Neural cell (in vitro differentiated cells): ENCODE results near the gene DACT2. TPM values are rescaled to one million over a fixed set of nuclear protein-coding genes. Genes with fewer than 3 reads are reported as not detected.

Experiments used
- H2AFZ ChIP-seq: fragments of 200-600, 300-800 bp; sonication (generic), shearing (Covaris generic); 2 replicates; pipeline ENCODE4 v1.6.0; 2014; ENCODE audit warnings: low read depth, mild to moderate bottlenecking, antibody characterized with exemption, low read length, moderate library complexity
- H3F3A ChIP-seq: fragments of 200-600 bp; shearing (Covaris generic); 2 replicates; pipeline ENCODE4 v1.6.1; 2016; ENCODE audit warnings: mild to moderate bottlenecking, moderate library complexity, mixed read lengths, antibody characterized with exemption, low read length; ENCODE audit not compliant: insufficient read depth, poor library complexity, severe bottlenecking
- H3K27ac ChIP-seq: fragments of 200-600, 300-800 bp; sonication (generic), shearing (Covaris generic); 2 replicates; pipeline ENCODE4 v1.5.1; 2014; ENCODE audit warnings: mild to moderate bottlenecking, low read length, moderate library complexity
- H3K27me3 ChIP-seq: fragments of 300-800, 200-600 bp; sonication (generic), shearing (Covaris generic); 2 replicates; pipeline ENCODE4 v1.6.0; 2014; ENCODE audit warnings: mild to moderate bottlenecking, low read depth, low read length, moderate library complexity; ENCODE audit not compliant: insufficient read depth
- H3K36me3 ChIP-seq: fragments of 300-800, 200-600 bp; sonication (generic), shearing (Covaris generic); 2 replicates; pipeline ENCODE4 v1.5.1; 2014; ENCODE audit warnings: mild to moderate bottlenecking, antibody characterized with exemption, low read length, moderate library complexity; ENCODE audit not compliant: insufficient read depth
- H3K4me2 ChIP-seq: fragments of 300-800, 200-600 bp; sonication (generic), shearing (Covaris generic); 2 replicates; pipeline ENCODE4 v1.6.0; 2014; ENCODE audit warnings: mild to moderate bottlenecking, low read length
- H3K4me3 ChIP-seq: fragments of 300-800, 200-600 bp; sonication (generic), shearing (Covaris generic); 2 replicates; pipeline ENCODE4 v1.5.1; 2014; ENCODE audit warnings: mild to moderate bottlenecking, low read length, moderate library complexity
- H3K79me2 ChIP-seq: fragments of 200-600 bp; shearing (Covaris generic); replicated peaks from 2 replicates; pipeline ENCODE4 v1.6.0; 2014; ENCODE audit warnings: mild to moderate bottlenecking, low read length, moderate library complexity; ENCODE audit not compliant: insufficient read depth
- H3K9ac ChIP-seq: fragments of 300-800, 200-600 bp; sonication (generic), shearing (Covaris generic); 2 replicates; pipeline ENCODE4 v1.6.1; 2016; ENCODE audit warnings: mild to moderate bottlenecking, low read length, mixed read lengths
- H3K9me2 ChIP-seq: fragments of 200-600 bp; shearing (Covaris generic); 2 replicates; pipeline ENCODE4 v1.6.1; 2016; ENCODE audit warnings: mild to moderate bottlenecking, low read length, mixed read lengths; ENCODE audit not compliant: insufficient read depth
- H3K9me3 ChIP-seq: fragments of 200-600, 300-800 bp; sonication (generic), shearing (Covaris generic); 2 replicates; pipeline ENCODE4 v1.6.1; 2016; ENCODE audit warnings: mild to moderate bottlenecking, mixed run types, low read length, moderate library complexity, mixed read lengths
- H4K20me1 ChIP-seq: fragments of 200-600 bp; shearing (Covaris generic); 2 replicates; pipeline ENCODE4 v1.6.1; 2016; ENCODE audit warnings: mild to moderate bottlenecking, mixed run types; ENCODE audit not compliant: insufficient read depth
- EP300 ChIP-seq: fragments of 450-650 bp; conservative IDR thresholded peaks from 2 replicates; pipeline ENCODE4 v1.6.1; 2014; ENCODE audit warnings: antibody characterized with exemption, mild to moderate bottlenecking, moderate library complexity; ENCODE audit not compliant: poor library complexity, severe bottlenecking
- EZH2 ChIP-seq: fragments of 200-600, 300-800 bp; shearing (Covaris generic), sonication (generic); IDR thresholded peaks from 2 replicates; pipeline ENCODE4 v1.6.1; 2014; ENCODE audit warnings: antibody characterized with exemption, low read length, borderline replicate concordance, mild to moderate bottlenecking; ENCODE audit not compliant: insufficient read depth, poor library complexity, severe bottlenecking
- MXI1 ChIP-seq: fragments of 450-650 bp; conservative IDR thresholded peaks from 2 replicates; pipeline ENCODE4 v1.6.1; 2014; ENCODE audit warnings: antibody characterized with exemption, mild to moderate bottlenecking; ENCODE audit not compliant: poor library complexity, severe bottlenecking
- POLR2AphosphoS5 ChIP-seq: IDR thresholded peaks from 2 replicates; pipeline ENCODE4 v1.6.1; 2012
- RAD21 ChIP-seq: fragments of 450-650 bp; conservative IDR thresholded peaks from 2 replicates; pipeline ENCODE4 v1.6.1; 2014; ENCODE audit warnings: antibody characterized with exemption, mild to moderate bottlenecking, moderate library complexity
- SMC3 ChIP-seq: fragments of 450-650 bp; conservative IDR thresholded peaks from 2 replicates; pipeline ENCODE4 v1.6.1; 2014; ENCODE audit warnings: antibody characterized with exemption, mild to moderate bottlenecking, moderate library complexity; ENCODE audit not compliant: poor library complexity
- TAF1 ChIP-seq: IDR thresholded peaks from 2 replicates; pipeline ENCODE4 v1.6.1; 2012; ENCODE audit warnings: low read depth
- polyA plus RNA-seq: library from polyadenylated mRNA; depleted of rRNA; stranded (reverse); fragments of >200 nt; gene quantifications from 2 replicates; pipeline ENCODE4 v1.2.3, GENCODE V29; 2014
- TF ChIP-seq, protein P1 (sequence below): IDR thresholded peaks from 2 replicates; pipeline ENCODE4 v1.6.1; 2012; ENCODE audit warnings: borderline replicate concordance
- TF ChIP-seq, protein P2 (sequence below): fragments of 450-650 bp; IDR thresholded peaks from 2 replicates; pipeline ENCODE4 v1.5.1; 2014; ENCODE audit warnings: antibody characterized with exemption, mild to moderate bottlenecking, moderate library complexity; ENCODE audit not compliant: poor library complexity, severe bottlenecking

Gene DACT2
- polyA plus RNA-seq, 1 donor from 2014 or later: 0.48 TPM

GRCh38 chr6:168331058-168331457, 11.5 kb upstream of the DACT2 start:
- H3K9me2 ChIP-seq: no peaks in the 10 kb centered on the region
- H3K4me2 ChIP-seq: no peak overlapping the region
- H3K27me3 ChIP-seq: no peaks in the 10 kb centered on the region
- no peak overlapping the region for H3K4me3 ChIP-seq
- TF ChIP-seq EZH2: no peak
- TF ChIP-seq, protein P1, sequence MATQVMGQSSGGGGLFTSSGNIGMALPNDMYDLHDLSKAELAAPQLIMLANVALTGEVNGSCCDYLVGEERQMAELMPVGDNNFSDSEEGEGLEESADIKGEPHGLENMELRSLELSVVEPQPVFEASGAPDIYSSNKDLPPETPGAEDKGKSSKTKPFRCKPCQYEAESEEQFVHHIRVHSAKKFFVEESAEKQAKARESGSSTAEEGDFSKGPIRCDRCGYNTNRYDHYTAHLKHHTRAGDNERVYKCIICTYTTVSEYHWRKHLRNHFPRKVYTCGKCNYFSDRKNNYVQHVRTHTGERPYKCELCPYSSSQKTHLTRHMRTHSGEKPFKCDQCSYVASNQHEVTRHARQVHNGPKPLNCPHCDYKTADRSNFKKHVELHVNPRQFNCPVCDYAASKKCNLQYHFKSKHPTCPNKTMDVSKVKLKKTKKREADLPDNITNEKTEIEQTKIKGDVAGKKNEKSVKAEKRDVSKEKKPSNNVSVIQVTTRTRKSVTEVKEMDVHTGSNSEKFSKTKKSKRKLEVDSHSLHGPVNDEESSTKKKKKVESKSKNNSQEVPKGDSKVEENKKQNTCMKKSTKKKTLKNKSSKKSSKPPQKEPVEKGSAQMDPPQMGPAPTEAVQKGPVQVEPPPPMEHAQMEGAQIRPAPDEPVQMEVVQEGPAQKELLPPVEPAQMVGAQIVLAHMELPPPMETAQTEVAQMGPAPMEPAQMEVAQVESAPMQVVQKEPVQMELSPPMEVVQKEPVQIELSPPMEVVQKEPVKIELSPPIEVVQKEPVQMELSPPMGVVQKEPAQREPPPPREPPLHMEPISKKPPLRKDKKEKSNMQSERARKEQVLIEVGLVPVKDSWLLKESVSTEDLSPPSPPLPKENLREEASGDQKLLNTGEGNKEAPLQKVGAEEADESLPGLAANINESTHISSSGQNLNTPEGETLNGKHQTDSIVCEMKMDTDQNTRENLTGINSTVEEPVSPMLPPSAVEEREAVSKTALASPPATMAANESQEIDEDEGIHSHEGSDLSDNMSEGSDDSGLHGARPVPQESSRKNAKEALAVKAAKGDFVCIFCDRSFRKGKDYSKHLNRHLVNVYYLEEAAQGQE: no peak
- TF ChIP-seq SMC3: no peak
- no peak for TF ChIP-seq EP300
- TF ChIP-seq TAF1: no peak
- TF ChIP-seq RAD21: no peak
- TF ChIP-seq MXI1: no peak
- TF ChIP-seq, protein P2, sequence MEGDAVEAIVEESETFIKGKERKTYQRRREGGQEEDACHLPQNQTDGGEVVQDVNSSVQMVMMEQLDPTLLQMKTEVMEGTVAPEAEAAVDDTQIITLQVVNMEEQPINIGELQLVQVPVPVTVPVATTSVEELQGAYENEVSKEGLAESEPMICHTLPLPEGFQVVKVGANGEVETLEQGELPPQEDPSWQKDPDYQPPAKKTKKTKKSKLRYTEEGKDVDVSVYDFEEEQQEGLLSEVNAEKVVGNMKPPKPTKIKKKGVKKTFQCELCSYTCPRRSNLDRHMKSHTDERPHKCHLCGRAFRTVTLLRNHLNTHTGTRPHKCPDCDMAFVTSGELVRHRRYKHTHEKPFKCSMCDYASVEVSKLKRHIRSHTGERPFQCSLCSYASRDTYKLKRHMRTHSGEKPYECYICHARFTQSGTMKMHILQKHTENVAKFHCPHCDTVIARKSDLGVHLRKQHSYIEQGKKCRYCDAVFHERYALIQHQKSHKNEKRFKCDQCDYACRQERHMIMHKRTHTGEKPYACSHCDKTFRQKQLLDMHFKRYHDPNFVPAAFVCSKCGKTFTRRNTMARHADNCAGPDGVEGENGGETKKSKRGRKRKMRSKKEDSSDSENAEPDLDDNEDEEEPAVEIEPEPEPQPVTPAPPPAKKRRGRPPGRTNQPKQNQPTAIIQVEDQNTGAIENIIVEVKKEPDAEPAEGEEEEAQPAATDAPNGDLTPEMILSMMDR: no peak
- no peak for TF ChIP-seq POLR2AphosphoS5
- H3K36me3 ChIP-seq: no peaks in the 10 kb centered on the region
- no peaks in the 10 kb centered on the region for H4K20me1 ChIP-seq
- no peaks in the 10 kb centered on the region for H3F3A ChIP-seq
- H3K9me3 ChIP-seq: no peaks in the 10 kb centered on the region
- no peak overlapping the region for H3K9ac ChIP-seq
- no peak overlapping the region for H3K27ac ChIP-seq
- H3K79me2 ChIP-seq: no peaks in the 10 kb centered on the region
- H2AFZ ChIP-seq: no peak overlapping the region

DNA sequence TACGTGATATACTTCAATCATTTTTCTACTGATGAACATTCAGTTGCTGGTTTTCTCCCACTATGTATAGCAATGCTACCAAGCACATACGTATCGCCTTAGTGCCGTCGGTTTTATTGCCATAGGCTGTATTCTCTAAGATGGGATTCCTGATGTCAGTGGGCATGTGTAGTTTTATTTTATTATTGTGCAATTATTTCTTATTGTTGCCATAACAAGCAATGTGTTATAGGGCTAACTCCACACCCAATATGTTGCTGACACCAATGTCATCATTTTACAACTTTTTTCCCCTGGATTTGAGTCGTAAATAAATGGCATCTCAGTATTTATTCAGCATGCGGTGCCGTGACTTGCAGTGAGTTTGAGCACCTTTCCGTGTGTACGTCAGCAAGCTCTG, 10.8 kb upstream of the DACT2 start:
- no peak overlapping the region for H3K4me3 ChIP-seq
- no peaks in the 10 kb centered on the region for H3F3A ChIP-seq
- H3K36me3 ChIP-seq: no peaks in the 10 kb centered on the region
- no peak overlapping the region for H3K4me2 ChIP-seq
- H2AFZ ChIP-seq: no peak overlapping the region
- H3K27me3 ChIP-seq: no peaks in the 10 kb centered on the region
- H3K27ac ChIP-seq: no peak overlapping the region
- no peaks in the 10 kb centered on the region for H3K79me2 ChIP-seq
- H4K20me1 ChIP-seq: no peaks in the 10 kb centered on the region
- TF ChIP-seq POLR2AphosphoS5 (no peak), RAD21 (no peak), EP300 (no peak), SMC3 (no peak), TAF1 (no peak), EZH2 (no peak), MXI1 (no peak)
- TF ChIP-seq, protein P2: no peak
- TF ChIP-seq, protein P1: no peak
- no peak overlapping the region for H3K9ac ChIP-seq
- no peaks in the 10 kb centered on the region for H3K9me3 ChIP-seq
- no peaks in the 10 kb centered on the region for H3K9me2 ChIP-seq
